ENCODE results near the gene CATSPERE. TPM values are rescaled to one million over a fixed set of nuclear protein-coding genes. Genes with fewer than 3 reads are reported as not detected.

The CATSPERE gene
- total and polyA plus RNA-seq, 9 of the 15 experiments (the other 6 are each of a cell fraction or from before 2014, with no cell fraction given) = 0.06 to 0.16 (median 0.09) TPM; not detected in 3

DNA sequence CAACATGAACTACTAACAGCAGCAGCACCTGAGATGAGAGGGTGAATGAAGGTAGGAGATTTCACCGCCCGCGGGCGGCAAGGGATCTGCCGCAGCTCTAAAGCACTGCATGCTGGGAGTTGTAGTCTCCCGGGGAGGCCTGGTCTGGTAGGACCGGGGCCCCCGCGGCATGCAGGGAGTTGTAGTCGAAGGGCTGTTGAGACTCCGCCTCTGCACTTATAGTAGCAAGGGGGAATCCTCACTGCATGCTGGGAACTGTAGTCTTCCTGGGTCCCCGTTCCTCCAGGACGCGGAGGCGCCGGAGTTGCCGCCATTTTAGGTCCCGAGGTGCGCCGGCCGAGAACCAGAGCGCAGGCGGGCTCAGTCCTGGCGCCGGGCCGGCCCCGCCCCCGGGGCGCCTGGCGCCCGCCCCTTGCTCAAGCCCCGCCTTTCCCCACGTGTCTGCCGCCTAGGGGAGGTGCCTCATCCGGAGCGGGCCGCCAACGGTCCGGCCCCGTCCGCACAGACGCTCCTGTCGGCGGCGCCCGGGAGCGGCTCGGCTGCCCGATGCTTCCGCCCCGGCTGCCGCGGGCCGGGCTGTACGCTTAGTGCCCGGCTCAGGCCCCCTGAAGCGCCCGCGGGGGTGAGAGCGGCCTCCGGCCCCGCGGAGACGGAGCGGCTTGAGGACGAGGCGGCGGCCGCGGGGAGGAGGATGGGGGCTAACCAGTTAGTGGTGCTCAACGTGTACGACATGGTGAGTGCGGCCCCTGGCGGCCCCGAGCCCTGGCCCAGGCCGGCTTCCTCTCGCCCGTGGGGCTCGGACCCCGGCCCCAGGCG lies 191.8 kb downstream of the CATSPERE start, which contains the start of gene DESI2:
TSS of gene DESI2 (plus strand) at position 504 of the 816 bp plus-strand sequence. CDS start at position 692, 188 bp downstream.
- Histone ChIP-seq H3K9me3 (replicated peaks; ENCODE audit: control insufficient read depth, insufficient read depth, low read depth, low read length) (no peaks in the 10 kb centered on the region), H3K4me1 (replicated peaks in 1 of 2; ENCODE audit: control insufficient read depth in 2 of 2, insufficient read depth in 2 of 2, low read length in 2 of 2) (peaks cover 11 to 25% of the 10 kb centered on the region in 2 experiments), H3K79me2 (ENCODE audit: control insufficient read depth, insufficient read depth, low read length) (peaks cover 46% of the 10 kb centered on the region), H3K36me3 (ENCODE audit: control insufficient read depth, insufficient read depth, low read length) (peaks cover 18% of the 10 kb centered on the region), H3K9me1 (ENCODE audit: control insufficient read depth, insufficient read depth, low read length) (no peaks in the 10 kb centered on the region), H3K9ac (ENCODE audit: insufficient read depth in 1 of 2, low read depth in 2 of 2, low read length in 2 of 2) (peak within 1 kb of the TSS; percentile 95 to 100), H3K27ac (ENCODE audit: extremely low read depth, low read depth, low read length) (peak within 1 kb of the TSS; percentile 77), H3K27me3 (ENCODE audit: control insufficient read depth in 2 of 2, insufficient read depth in 2 of 2, low read length in 2 of 2) (no peaks in the 10 kb centered on the region), H3K4me3 (peak within 1 kb of the TSS; percentile 76), H4K20me1 (replicated peaks; ENCODE audit: control insufficient read depth, insufficient read depth, low read length) (no peaks in the 10 kb centered on the region), H2AFZ (ENCODE audit: low read depth, low read length) (peak within 1 kb of the TSS; percentile 100), H3K4me2 (ENCODE audit: insufficient read depth, low read length) (peak within 1 kb of the TSS; percentile 99)
- ChIA-PET POLR2A (interaction anchor here (0.5 to 0.7 kb wide), 6 partner anchors 27 to 1994 kb away, joined by 3 to 4 read pairs (median 3); no protein-coding TSS in a partner anchor), CTCF (ENCODE audit: low intra/inter-chr PET ratio) (no interaction called here)
- under 1% methylated on average over 78 of the region's 81 CpGs for WGBS (ENCODE audit: insufficient coverage, low coverage, missing lambda C conversion rate)
- ATAC-seq = peak; percentile 95
- peak; percentile 96 for FAIRE-seq
- peak; percentile 98 to 99 (median 98) for DNase-seq (ENCODE audit: extremely low read depth in 1 of 4, low spot score in 3 of 4)
- no TSS peak for BruUV-seq (replicated peaks)
- in situ Hi-C loops (cut with MboI) = no loop called here
- intact Hi-C loops (cut with micrococcal nuclease) = loop anchor here (2.0 to 5.0 kb wide), 4 partner anchors 144 to 389 kb away; partner anchors contain the start of gene ADSS2
- TF ChIP-seq, protein P1, sequence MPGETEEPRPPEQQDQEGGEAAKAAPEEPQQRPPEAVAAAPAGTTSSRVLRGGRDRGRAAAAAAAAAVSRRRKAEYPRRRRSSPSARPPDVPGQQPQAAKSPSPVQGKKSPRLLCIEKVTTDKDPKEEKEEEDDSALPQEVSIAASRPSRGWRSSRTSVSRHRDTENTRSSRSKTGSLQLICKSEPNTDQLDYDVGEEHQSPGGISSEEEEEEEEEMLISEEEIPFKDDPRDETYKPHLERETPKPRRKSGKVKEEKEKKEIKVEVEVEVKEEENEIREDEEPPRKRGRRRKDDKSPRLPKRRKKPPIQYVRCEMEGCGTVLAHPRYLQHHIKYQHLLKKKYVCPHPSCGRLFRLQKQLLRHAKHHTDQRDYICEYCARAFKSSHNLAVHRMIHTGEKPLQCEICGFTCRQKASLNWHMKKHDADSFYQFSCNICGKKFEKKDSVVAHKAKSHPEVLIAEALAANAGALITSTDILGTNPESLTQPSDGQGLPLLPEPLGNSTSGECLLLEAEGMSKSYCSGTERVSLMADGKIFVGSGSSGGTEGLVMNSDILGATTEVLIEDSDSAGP (CRISPR knock-in tag; IDR thresholded peaks at IDR 0.05) = peak; percentile 55; the same call in 1 of the 2 replicates
- peak; percentile 41 for TF ChIP-seq CREB1 (IDR thresholded peaks at IDR 0.05)
- no peak; the same call in 1 of the 2 replicates for TF ChIP-seq CREB1 (CRISPR knock-in tag; IDR thresholded peaks at IDR 0.05)
- TF ChIP-seq, protein P2, sequence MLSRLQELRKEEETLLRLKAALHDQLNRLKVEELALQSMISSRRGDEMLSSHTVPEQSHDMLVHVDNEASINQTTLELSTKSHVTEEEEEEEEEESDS (CRISPR knock-in tag; IDR thresholded peaks at IDR 0.05) = no peak
- TF ChIP-seq TCF3 (CRISPR knock-in tag; IDR thresholded peaks at IDR 0.05) = 0 out of 2 replicates have a peak, but pooled peaks have one; percentile 17
- TF ChIP-seq ZNF354B (CRISPR knock-in tag; IDR thresholded peaks at IDR 0.05) = no peak
- TF ChIP-seq, protein P3, sequence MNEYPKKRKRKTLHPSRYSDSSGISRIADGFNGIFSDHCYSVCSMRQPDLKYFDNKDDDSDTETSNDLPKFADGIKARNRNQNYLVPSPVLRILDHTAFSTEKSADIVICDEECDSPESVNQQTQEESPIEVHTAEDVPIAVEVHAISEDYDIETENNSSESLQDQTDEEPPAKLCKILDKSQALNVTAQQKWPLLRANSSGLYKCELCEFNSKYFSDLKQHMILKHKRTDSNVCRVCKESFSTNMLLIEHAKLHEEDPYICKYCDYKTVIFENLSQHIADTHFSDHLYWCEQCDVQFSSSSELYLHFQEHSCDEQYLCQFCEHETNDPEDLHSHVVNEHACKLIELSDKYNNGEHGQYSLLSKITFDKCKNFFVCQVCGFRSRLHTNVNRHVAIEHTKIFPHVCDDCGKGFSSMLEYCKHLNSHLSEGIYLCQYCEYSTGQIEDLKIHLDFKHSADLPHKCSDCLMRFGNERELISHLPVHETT (CRISPR knock-in tag; conservative IDR thresholded peaks at IDR 0.05 in 1 of 2, IDR thresholded peaks at IDR 0.05 in 1 of 2) = peak in 1 of 2 experiments; percentile 93; a peak in 2 of 4 replicates
- no peak for TF ChIP-seq XRCC4 (IDR thresholded peaks at IDR 0.05; ENCODE audit: extremely low read depth, insufficient read depth, insufficient read length)
- TF ChIP-seq, protein P4, sequence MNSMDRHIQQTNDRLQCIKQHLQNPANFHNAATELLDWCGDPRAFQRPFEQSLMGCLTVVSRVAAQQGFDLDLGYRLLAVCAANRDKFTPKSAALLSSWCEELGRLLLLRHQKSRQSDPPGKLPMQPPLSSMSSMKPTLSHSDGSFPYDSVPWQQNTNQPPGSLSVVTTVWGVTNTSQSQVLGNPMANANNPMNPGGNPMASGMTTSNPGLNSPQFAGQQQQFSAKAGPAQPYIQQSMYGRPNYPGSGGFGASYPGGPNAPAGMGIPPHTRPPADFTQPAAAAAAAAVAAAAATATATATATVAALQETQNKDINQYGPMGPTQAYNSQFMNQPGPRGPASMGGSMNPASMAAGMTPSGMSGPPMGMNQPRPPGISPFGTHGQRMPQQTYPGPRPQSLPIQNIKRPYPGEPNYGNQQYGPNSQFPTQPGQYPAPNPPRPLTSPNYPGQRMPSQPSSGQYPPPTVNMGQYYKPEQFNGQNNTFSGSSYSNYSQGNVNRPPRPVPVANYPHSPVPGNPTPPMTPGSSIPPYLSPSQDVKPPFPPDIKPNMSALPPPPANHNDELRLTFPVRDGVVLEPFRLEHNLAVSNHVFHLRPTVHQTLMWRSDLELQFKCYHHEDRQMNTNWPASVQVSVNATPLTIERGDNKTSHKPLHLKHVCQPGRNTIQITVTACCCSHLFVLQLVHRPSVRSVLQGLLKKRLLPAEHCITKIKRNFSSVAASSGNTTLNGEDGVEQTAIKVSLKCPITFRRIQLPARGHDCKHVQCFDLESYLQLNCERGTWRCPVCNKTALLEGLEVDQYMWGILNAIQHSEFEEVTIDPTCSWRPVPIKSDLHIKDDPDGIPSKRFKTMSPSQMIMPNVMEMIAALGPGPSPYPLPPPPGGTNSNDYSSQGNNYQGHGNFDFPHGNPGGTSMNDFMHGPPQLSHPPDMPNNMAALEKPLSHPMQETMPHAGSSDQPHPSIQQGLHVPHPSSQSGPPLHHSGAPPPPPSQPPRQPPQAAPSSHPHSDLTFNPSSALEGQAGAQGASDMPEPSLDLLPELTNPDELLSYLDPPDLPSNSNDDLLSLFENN (IDR thresholded peaks at IDR 0.05; ENCODE audit: low read depth in 2 of 2, low read length in 2 of 2) = peak in 1 of 2 experiments; percentile 13; a peak in 3 of 4 replicates
- TF ChIP-seq, protein P5, sequence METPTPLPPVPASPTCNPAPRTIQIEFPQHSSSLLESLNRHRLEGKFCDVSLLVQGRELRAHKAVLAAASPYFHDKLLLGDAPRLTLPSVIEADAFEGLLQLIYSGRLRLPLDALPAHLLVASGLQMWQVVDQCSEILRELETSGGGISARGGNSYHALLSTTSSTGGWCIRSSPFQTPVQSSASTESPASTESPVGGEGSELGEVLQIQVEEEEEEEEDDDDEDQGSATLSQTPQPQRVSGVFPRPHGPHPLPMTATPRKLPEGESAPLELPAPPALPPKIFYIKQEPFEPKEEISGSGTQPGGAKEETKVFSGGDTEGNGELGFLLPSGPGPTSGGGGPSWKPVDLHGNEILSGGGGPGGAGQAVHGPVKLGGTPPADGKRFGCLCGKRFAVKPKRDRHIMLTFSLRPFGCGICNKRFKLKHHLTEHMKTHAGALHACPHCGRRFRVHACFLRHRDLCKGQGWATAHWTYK (CRISPR knock-in tag; IDR thresholded peaks at IDR 0.05) = peak; percentile 85; the same call in 1 of the 2 replicates
- peak; percentile 95 for TF ChIP-seq CXXC5 (CRISPR knock-in tag; IDR thresholded peaks at IDR 0.05)
